ENCODE results near the gene SYNPO.
A peak's percentile ranks its signal among the peaks of the same experiment; 100 is the strongest.

Gene SYNPO

DNA sequence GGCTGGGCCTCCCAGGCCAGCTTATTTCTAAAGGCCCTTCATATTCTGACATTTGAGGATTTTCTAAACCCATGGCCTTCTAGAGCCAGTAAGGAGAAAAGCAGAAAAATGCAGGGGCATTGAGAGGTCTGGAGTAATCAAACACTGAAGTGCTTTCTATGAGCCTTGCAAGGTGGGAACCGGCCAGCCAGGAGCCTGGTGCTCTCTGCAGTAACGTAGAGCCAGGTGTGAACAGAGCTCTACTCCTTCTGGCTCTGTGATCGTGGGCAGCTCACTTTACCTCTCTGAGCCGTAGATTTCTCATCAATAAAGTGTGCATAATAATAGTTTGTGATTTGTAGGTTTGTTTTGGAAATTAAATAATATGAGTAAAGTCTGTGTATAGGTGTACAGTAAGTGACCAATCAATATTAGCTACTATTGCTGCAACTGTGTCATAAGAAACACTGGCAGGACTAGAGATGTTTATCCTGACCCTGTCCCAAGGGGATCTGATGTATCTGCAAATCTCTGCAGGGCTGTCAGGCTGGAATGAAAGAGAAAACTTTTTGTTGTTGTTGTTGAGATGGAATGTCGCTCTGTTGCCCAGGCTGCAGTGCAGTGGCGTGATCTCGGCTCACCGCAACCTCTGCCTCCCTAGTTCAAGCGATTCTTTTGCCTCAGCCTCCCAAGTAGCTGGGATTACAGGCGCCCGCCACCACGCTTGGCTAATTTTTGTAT lies 2.7 kb downstream of the SYNPO start:
- Histone ChIP-seq H3K79me2 (ENCODE audit: control insufficient read depth, insufficient read depth, low read length, unreplicated experiment) (peaks cover 14% of the 10 kb centered on the region), H3K27ac (ENCODE audit: low read depth, low read length) (peak overlapping the region; percentile 98), H3K4me1 (ENCODE audit: control insufficient read depth, insufficient read depth, low read length, unreplicated experiment) (peaks cover 71% of the 10 kb centered on the region), H3K36me3 (ENCODE audit: insufficient read depth, low read length) (no peaks in the 10 kb centered on the region), H2AFZ (ENCODE audit: low read length, unreplicated experiment) (no peak overlapping the region), H3K4me3 (ENCODE audit: low read depth, low read length) (peak overlapping the region; percentile 74), H3K27me3 (ENCODE audit: insufficient read depth, low read length) (no peaks in the 10 kb centered on the region)

DNA sequence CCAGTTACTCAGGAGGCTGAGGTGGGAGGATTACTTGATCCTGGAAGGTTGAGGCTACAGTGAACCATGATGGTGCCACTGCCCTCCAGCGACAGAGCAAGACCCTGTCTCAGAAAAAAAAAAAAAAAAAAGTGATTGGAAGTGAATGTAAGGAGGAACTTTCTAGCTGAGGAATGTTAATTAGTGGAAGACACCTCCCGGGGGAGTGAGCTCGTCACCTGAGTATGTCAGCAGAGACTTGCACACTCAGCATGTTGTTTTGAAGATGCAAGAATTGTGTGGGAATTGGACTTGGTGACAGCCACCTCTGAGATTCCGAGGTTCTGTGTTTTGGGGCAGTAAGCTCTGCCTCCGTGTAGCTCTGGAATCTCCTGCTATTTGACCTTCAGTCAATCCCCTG lies 3.6 kb downstream of the SYNPO start:
- no peaks in the 10 kb centered on the region for H3K27me3 ChIP-seq (ENCODE audit: insufficient read depth, low read length)
- peaks cover 62% of the 10 kb centered on the region for H3K4me1 ChIP-seq (ENCODE audit: control insufficient read depth, insufficient read depth, low read length, unreplicated experiment)
- no peak overlapping the region for H2AFZ ChIP-seq (ENCODE audit: low read length, unreplicated experiment)
- H3K79me2 ChIP-seq (ENCODE audit: control insufficient read depth, insufficient read depth, low read length, unreplicated experiment): peaks cover 14% of the 10 kb centered on the region
- H3K27ac ChIP-seq (ENCODE audit: low read depth, low read length): peak overlapping the region; percentile 58
- no peak overlapping the region for H3K4me3 ChIP-seq (ENCODE audit: low read depth, low read length)
- no peaks in the 10 kb centered on the region; the same call in 1 of the 2 replicates for H3K36me3 ChIP-seq (ENCODE audit: insufficient read depth, low read length)

DNA sequence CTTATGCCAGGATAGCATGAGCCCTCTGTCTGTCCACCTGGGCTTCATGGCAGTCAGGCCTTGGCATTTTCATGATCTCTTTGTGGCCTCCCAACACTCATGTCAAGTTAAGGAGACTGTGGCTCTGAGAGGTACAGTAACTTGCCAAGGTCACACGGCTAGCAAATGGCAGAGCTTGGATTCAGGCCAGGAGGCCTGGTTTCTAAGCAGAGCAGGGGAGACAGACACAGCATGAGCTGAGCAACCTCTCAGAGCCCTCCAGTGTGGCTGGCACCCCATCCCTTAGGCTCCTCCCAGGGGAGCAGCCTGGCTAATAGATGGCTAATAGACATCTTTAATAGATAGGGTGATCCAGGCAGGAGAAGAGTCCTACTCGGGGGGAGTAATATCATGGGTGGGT lies 4.1 kb downstream of the SYNPO start:
- H3K4me3 ChIP-seq (ENCODE audit: low read depth, low read length): no peak overlapping the region; the same call in 1 of the 2 replicates
- peak overlapping the region; percentile 58 for H3K27ac ChIP-seq (ENCODE audit: low read depth, low read length)
- H3K27me3 ChIP-seq (ENCODE audit: insufficient read depth, low read length): no peaks in the 10 kb centered on the region
- H3K4me1 ChIP-seq (ENCODE audit: control insufficient read depth, insufficient read depth, low read length, unreplicated experiment): peaks cover 57% of the 10 kb centered on the region
- no peaks in the 10 kb centered on the region; the same call in 1 of the 2 replicates for H3K36me3 ChIP-seq (ENCODE audit: insufficient read depth, low read length)
- no peak overlapping the region for H2AFZ ChIP-seq (ENCODE audit: low read length, unreplicated experiment)
- H3K79me2 ChIP-seq (ENCODE audit: control insufficient read depth, insufficient read depth, low read length, unreplicated experiment): peaks cover 14% of the 10 kb centered on the region

DNA sequence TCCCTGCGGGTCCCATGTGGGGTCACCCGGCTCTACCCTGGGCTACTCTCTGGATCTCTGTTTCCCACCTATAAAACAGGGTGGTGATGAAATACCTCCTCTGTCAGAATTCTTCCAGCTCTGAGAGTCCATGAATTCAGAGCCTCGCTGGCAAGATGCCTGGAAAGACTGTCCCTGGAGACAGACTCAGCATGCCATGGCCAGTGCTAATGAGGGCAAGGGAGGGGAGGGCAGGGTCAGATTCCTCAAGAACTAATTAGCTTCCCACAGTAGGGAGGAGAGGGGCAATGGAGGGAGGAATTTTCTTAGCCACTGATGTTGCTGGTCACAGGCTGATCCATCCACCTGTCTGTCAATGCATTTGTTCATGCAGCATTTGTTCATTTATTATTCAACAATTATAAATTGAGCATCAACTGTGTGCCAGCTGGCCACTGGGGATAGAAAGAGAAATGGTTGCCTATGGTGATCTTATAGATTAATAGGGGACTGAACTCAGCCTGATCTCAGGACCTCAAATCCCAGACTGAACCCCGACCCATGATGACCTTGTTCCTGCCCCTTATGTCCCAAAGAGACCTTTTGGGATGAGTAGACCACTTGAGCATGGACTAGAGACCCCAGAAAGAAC lies 4.7 kb downstream of the SYNPO start:
- Histone ChIP-seq H3K4me3 (ENCODE audit: low read depth, low read length) (no peak overlapping the region), H3K27me3 (ENCODE audit: insufficient read depth, low read length) (no peaks in the 10 kb centered on the region), H3K36me3 (ENCODE audit: insufficient read depth, low read length) (no peaks in the 10 kb centered on the region; the same call in 1 of the 2 replicates), H3K79me2 (ENCODE audit: control insufficient read depth, insufficient read depth, low read length, unreplicated experiment) (peaks cover 14% of the 10 kb centered on the region), H3K27ac (ENCODE audit: low read depth, low read length) (peak overlapping the region; percentile 58), H2AFZ (ENCODE audit: low read length, unreplicated experiment) (no peak overlapping the region), H3K4me1 (ENCODE audit: control insufficient read depth, insufficient read depth, low read length, unreplicated experiment) (peaks cover 51% of the 10 kb centered on the region)

DNA sequence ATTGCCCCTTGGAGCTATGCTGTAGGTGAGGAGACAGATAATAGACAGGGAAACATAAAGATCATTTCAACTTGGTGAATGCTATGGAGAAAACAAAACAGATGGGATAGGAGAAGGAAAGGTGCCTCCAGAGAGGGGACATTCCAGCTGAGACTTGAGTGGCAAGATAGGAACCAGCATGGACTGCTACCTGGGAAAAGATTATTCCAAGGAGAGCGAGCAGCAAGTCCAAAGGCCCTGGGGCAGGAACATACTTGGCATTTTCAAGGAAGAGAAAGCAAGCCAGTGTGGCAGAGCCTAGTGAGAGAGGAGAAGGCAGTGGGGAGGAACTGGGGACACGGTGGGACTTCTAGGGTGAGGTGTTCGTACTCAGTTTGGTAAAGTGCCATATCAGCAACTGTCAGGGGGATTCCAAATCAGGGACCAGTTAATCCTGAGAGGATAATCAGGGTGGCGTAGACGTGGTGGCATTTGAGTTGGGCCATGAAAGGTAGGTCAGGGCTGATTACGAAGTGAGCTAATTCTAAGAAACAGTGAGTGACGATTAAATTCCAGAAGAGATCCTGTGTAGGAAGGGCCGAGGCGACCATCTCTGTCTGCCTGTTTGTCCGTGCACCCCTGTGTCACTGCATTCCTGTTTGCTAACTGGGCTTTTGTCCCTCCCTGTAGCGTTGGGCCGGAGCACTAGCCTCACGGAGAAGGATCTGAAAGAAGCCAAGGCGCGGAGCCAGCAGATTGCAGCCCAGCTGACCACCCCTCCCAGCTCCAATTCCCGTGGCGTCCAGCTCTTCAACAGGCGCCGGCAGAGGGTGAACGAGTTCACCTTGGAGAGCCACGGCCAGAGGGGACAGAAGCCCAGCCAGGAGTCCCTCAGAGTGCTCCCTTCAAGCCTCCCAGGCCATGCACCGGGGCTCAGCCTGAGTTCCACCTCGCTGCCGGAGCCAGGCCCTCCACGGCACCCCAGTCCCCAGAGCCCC lies 7.1 kb downstream of the SYNPO start:
- Histone ChIP-seq H3K36me3 (ENCODE audit: insufficient read depth, low read length) (no peaks in the 10 kb centered on the region; the same call in 1 of the 2 replicates), H3K27me3 (ENCODE audit: insufficient read depth, low read length) (no peaks in the 10 kb centered on the region), H3K4me1 (ENCODE audit: control insufficient read depth, insufficient read depth, low read length, unreplicated experiment) (peaks cover 32% of the 10 kb centered on the region), H2AFZ (ENCODE audit: low read length, unreplicated experiment) (no peak overlapping the region), H3K79me2 (ENCODE audit: control insufficient read depth, insufficient read depth, low read length, unreplicated experiment) (peaks cover 14% of the 10 kb centered on the region), H3K4me3 (ENCODE audit: low read depth, low read length) (no peak overlapping the region), H3K27ac (ENCODE audit: low read depth, low read length) (no peak overlapping the region)

DNA sequence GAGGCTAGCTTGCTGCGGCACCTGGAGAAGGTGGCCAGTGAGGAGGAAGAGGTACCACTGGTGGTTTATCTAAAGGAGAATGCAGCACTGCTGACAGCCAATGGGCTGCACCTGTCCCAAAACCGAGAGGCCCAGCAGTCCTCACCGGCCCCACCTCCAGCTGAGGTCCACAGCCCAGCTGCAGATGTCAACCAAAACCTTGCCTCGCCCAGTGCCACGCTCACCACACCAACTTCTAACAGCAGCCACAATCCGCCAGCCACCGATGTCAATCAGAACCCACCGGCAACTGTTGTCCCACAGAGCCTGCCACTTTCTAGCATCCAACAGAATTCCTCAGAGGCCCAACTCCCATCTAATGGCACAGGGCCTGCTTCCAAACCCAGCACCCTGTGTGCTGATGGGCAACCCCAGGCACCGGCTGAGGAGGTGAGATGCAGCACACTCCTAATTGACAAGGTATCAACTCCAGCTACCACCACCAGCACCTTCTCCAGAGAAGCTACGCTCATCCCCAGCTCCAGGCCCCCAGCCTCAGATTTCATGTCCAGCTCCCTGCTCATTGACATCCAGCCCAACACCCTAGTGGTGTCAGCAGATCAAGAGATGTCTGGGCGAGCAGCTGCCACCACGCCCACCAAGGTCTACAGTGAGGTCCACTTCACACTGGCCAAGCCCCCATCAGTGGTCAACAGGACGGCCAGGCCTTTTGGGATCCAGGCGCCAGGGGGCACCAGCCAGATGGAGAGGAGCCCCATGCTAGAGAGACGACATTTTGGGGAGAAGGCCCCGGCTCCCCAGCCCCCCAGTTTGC lies 8.0 kb downstream of the SYNPO start:
- H3K36me3 ChIP-seq (ENCODE audit: insufficient read depth, low read length): no peaks in the 10 kb centered on the region; the same call in 1 of the 2 replicates
- H3K27ac ChIP-seq (ENCODE audit: low read depth, low read length): no peak overlapping the region
- H3K27me3 ChIP-seq (ENCODE audit: insufficient read depth, low read length): no peaks in the 10 kb centered on the region

DNA sequence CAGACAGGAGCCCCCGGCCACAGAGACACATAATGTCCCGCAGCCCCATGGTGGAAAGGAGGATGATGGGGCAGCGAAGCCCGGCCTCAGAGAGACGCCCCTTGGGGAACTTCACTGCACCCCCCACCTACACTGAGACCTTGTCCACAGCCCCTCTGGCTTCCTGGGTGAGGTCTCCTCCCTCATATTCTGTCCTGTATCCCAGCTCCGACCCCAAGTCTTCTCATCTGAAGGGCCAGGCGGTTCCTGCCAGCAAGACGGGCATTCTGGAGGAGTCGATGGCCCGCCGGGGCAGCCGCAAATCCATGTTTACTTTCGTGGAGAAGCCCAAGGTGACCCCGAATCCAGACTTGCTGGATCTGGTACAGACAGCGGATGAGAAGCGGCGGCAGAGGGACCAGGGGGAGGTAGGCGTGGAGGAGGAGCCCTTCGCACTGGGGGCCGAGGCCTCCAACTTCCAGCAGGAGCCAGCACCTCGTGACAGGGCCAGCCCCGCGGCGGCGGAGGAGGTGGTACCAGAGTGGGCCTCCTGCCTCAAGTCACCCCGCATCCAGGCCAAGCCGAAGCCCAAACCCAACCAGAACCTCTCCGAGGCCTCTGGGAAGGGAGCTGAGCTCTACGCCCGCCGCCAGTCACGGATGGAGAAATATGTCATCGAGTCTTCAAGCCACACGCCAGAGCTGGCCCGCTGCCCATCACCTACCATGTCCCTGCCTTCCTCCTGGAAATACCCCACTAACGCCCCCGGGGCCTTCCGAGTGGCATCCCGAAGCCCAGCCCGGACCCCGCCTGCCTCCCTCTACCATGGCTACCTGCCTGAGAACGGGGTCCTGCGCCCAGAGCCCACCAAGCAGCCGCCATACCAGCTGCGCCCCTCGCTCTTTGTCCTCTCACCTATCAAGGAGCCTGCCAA lies 8.9 kb downstream of the SYNPO start:
- H3K4me3 ChIP-seq (ENCODE audit: low read depth, low read length): no peak overlapping the region
- no peak overlapping the region for H2AFZ ChIP-seq (ENCODE audit: low read length, unreplicated experiment)
- peaks cover 32% of the 10 kb centered on the region for H3K4me1 ChIP-seq (ENCODE audit: control insufficient read depth, insufficient read depth, low read length, unreplicated experiment)
- H3K36me3 ChIP-seq (ENCODE audit: insufficient read depth, low read length): no peaks in the 10 kb centered on the region; the same call in 1 of the 2 replicates
- peaks cover 5% of the 10 kb centered on the region for H3K79me2 ChIP-seq (ENCODE audit: control insufficient read depth, insufficient read depth, low read length, unreplicated experiment)
- no peaks in the 10 kb centered on the region for H3K27me3 ChIP-seq (ENCODE audit: insufficient read depth, low read length)
- H3K27ac ChIP-seq (ENCODE audit: low read depth, low read length): no peak overlapping the region

More for the DNA sequence above, 8.0 kb downstream of the SYNPO start:
- peaks cover 10% of the 10 kb centered on the region for H3K79me2 ChIP-seq (ENCODE audit: control insufficient read depth, insufficient read depth, low read length, unreplicated experiment)
- no peak overlapping the region for H2AFZ ChIP-seq (ENCODE audit: low read length, unreplicated experiment)
- peaks cover 32% of the 10 kb centered on the region for H3K4me1 ChIP-seq (ENCODE audit: control insufficient read depth, insufficient read depth, low read length, unreplicated experiment)
- H3K4me3 ChIP-seq (ENCODE audit: low read depth, low read length): no peak overlapping the region

DNA sequence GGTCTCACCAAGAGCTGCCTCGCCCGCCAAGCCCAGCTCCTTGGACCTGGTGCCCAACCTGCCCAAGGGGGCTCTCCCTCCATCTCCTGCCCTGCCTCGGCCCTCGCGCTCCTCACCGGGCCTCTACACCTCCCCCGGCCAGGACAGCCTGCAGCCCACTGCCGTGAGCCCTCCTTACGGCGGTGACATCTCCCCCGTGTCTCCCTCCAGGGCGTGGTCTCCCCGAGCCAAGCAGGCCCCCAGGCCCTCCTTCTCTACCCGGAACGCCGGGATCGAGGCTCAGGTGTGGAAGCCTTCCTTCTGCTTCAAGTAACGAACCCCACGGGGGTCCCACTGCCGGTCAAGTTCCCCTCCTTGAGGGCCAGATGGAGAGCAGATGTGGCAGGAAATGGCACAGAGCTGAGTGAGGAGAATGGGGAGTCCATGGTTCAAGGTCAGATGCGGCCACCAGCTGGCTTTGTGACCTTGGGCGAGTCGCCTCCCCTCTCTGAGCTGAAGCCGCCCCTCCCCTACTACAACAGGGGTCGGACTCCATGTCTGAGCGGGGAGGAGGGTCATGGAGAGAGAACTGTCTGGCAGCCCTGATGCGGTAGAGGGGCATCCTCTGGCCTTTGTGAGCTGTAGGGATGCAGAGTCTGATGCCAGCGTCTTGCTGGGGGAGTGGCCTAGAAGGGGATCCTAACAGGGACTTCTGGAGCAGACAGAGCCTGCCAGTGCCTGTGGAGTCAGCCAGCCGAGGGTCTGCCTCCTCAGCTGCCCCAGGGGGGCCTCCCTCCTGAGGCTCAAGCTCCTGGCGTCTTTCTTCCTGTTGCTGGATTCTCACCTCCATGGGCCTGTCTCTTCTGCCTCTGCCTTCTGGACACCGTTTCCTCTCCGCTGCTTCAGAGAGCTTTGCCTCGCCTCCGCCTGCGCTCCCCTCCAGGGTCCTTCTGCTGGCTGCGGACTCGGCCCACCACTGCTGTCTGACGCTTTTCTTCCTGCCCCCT lies 9.9 kb downstream of the SYNPO start:
- no peaks in the 10 kb centered on the region for H3K79me2 ChIP-seq (ENCODE audit: control insufficient read depth, insufficient read depth, low read length, unreplicated experiment)
- no peak overlapping the region for H3K27ac ChIP-seq (ENCODE audit: low read depth, low read length)
- H3K36me3 ChIP-seq (ENCODE audit: insufficient read depth, low read length): no peaks in the 10 kb centered on the region; the same call in 1 of the 2 replicates
- H3K4me3 ChIP-seq (ENCODE audit: low read depth, low read length): no peak overlapping the region
- H3K4me1 ChIP-seq (ENCODE audit: control insufficient read depth, insufficient read depth, low read length, unreplicated experiment): peaks cover 22% of the 10 kb centered on the region
- H3K27me3 ChIP-seq (ENCODE audit: insufficient read depth, low read length): no peaks in the 10 kb centered on the region
- H2AFZ ChIP-seq (ENCODE audit: low read length, unreplicated experiment): no peak overlapping the region
